T-cell (primary cell): Measurements from ENCODE around the gene SLC25A11. TPM values are rescaled to one million over a fixed set of nuclear protein-coding genes. Genes with fewer than 3 reads are reported as not detected.

Experiments
- ATAC-seq, 4 experiments: fragments of 200-7000 bp in 3 of 4; fragments of 150-1000 bp in 1 of 4; cut with Tn5 transposase; replicated peaks in 1 of 4; 1 replicate in 3 of 4; 2 replicates in 1 of 4; pipeline ENCODE4 v1.10.0; 2021; ENCODE audit warnings: moderate library complexity in 3 of 4, mild to moderate bottlenecking in 2 of 4, moderate number of reproducible peaks in 1 of 4
- CTCF ChIA-PET, 2 donors: fragments of 300-600 bp; sonication (Branson Sonifier 250); formaldehyde crosslinking; loops; one replicate each; lab custom pipeline; 2022; ENCODE audit warnings: antibody characterized with exemption in 2 of 2; lab: Charles Lee
- POLR2A ChIA-PET, 2 donors: fragments of 300-600 bp; sonication (Branson Sonifier 250); formaldehyde crosslinking; loops; one replicate each; lab custom pipeline; 2022; ENCODE audit warnings: antibody characterized with exemption in 2 of 2; lab: Charles Lee
- DNase-seq, 35 experiments: peaks; one replicate each; pipeline versions ENCODE4 v3.0.0 to v3.0.0-alpha.2; 2013 to 2023
- H3K27ac ChIP-seq: one replicate; pipeline ENCODE4 v1.5.1; 2013; ENCODE audit warnings: low read length
- H3K27me3 ChIP-seq, 2 experiments: replicated peaks in 1 of 2; 1 replicate in 1 of 2; 2 replicates in 1 of 2; pipeline versions ENCODE4 v1.6.1 to v1.7.0; 2013; ENCODE audit warnings: low read length in 1 of 2, mixed read lengths in 1 of 2; ENCODE audit not compliant: control insufficient read depth in 2 of 2, insufficient read depth in 2 of 2; ENCODE audit errors: extremely low read depth in 1 of 2
- H3K36me3 ChIP-seq, 2 donors: 1 replicate in 1 of 2; 2 replicates in 1 of 2; pipeline versions ENCODE4 v1.6.1 to v1.7.0; 2013; ENCODE audit warnings: low read length in 1 of 2; ENCODE audit not compliant: control insufficient read depth in 2 of 2, insufficient read depth in 1 of 2; ENCODE audit errors: extremely low read depth in 1 of 2
- H3K4me1 ChIP-seq, 2 experiments: 1 replicate in 1 of 2; 2 replicates in 1 of 2; pipeline versions ENCODE4 v1.6.1 to v1.7.0; 2013; ENCODE audit warnings: low read length in 2 of 2, mixed read lengths in 1 of 2; ENCODE audit not compliant: insufficient read depth in 2 of 2, control insufficient read depth in 1 of 2; ENCODE audit errors: extremely low read depth in 1 of 2
- H3K4me3 ChIP-seq, 2 donors: 1 replicate in 1 of 2; 2 replicates in 1 of 2; pipeline versions ENCODE4 v1.5.1 to v1.7.0; 2013; ENCODE audit warnings: mild to moderate bottlenecking in 2 of 2, low read length in 1 of 2, moderate library complexity in 1 of 2; ENCODE audit not compliant: control insufficient read depth in 1 of 2; ENCODE audit errors: extremely low read depth in 1 of 2
- H3K9me3 ChIP-seq: 2 replicates; pipeline ENCODE4 v1.7.0; 2013
- H3K27ac Mint-ChIP-seq, 2 donors: one replicate each; pipeline ENCODE4 v1.8.0; 2020 to 2021; ENCODE audit warnings: mild to moderate bottlenecking in 2 of 2, mixed read lengths in 2 of 2
- H3K27me3 Mint-ChIP-seq, 2 donors: one replicate each; pipeline ENCODE4 v1.8.0; 2021 to 2022; ENCODE audit warnings: mixed read lengths in 2 of 2
- H3K36me3 Mint-ChIP-seq: one replicate; pipeline ENCODE4 v1.8.0; 2021; ENCODE audit warnings: mixed read lengths
- H3K4me1 Mint-ChIP-seq, 3 donors: one replicate each; pipeline ENCODE4 v1.8.0; 2020 to 2022; ENCODE audit warnings: mixed read lengths in 3 of 3, mild to moderate bottlenecking in 1 of 3
- H3K4me3 Mint-ChIP-seq, 3 donors: one replicate each; pipeline ENCODE4 v1.8.0; 2020 to 2022; ENCODE audit warnings: mild to moderate bottlenecking in 3 of 3, mixed read lengths in 3 of 3, moderate library complexity in 3 of 3
- H3K9me3 Mint-ChIP-seq, 3 donors: one replicate each; pipeline ENCODE4 v1.8.0; 2020 to 2022; ENCODE audit warnings: mixed read lengths in 3 of 3
- WGBS: methylation state at CpG from one replicate; pipeline ENCODE4 v1.1.5; 2013; ENCODE audit warnings: missing lambda C conversion rate; ENCODE audit not compliant: insufficient coverage; 5-methylcytosine and 5-hydroxymethylcytosine counted together
- total RNA-seq, 35 experiments: library from RNA in 6 of 35; stranded (reverse) in 6 of 35; fragments of 120-200 nt in 1 of 35; gene quantifications; one replicate each; pipeline versions ENCODE4 v1.2.1 to v1.2.4 and lab custom pipeline; 2013 to 2026

SLC25A11 gene
- total RNA-seq, 5 donors from 2014 or later (not counting 1 experiment from before 2014, with no cell fraction given), result 30.9 to 51.6 (median 47.0) TPM

GRCh38 chr17:4893721-4894560 is 45.9 kb downstream of the SLC25A11 start:
- DNase-seq (no peak), ATAC-seq (no peak)
- H3K9me3 Mint-ChIP-seq, result no peaks in the 10 kb centered on the region
- ChIA-PET POLR2A (no interaction called here), CTCF (no interaction called here)
- H3K27me3 Mint-ChIP-seq, result no peaks in the 10 kb centered on the region
- peaks cover 5 to 9% (median 8%) of the 10 kb centered on the region in 3 donors for H3K4me1 Mint-ChIP-seq
- no peak overlapping the region for H3K27ac Mint-ChIP-seq
- Histone ChIP-seq H3K4me1 (peaks cover 0 to 10% of the 10 kb centered on the region in 2 experiments), H3K9me3 (no peaks in the 10 kb centered on the region), H3K36me3 (peaks cover 19 to 78% of the 10 kb centered on the region in 2 donors), H3K27me3 (peaks cover 0 to 5% of the 10 kb centered on the region in 2 experiments), H3K27ac (no peak overlapping the region), H3K4me3 (no peak overlapping the region)
- 96% methylated on average over 28 of the region's 31 CpGs for WGBS
- no peak overlapping the region for H3K4me3 Mint-ChIP-seq
- peaks cover 31% of the 10 kb centered on the region for H3K36me3 Mint-ChIP-seq

DNA sequence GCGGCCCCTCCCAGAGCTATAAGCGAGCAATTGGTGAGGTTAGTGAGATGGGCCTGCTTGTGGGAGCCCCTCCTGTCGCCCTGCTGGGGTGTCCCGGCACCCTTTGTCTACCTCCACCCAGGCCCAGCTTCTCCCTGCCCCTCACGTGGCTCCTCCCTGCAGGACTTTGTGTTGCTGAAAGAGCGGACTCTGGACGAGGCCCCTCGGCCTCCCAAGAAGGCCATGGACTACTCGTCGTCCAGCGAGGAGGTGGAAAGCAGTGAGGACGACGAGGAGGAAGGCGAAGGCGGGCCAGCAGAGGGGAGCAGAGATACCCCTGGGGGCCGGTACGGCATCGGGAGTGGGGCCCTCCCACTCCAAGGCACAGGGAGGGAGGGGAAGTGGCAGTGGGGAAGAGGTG is 46.6 kb downstream of the SLC25A11 start:
- Histone ChIP-seq H3K9me3 (no peaks in the 10 kb centered on the region), H3K36me3 (peaks cover 19 to 81% of the 10 kb centered on the region in 2 donors), H3K27ac (no peak overlapping the region), H3K4me1 (peaks cover 0 to 3% of the 10 kb centered on the region in 2 experiments), H3K27me3 (no peaks in the 10 kb centered on the region), H3K4me3 (no peak overlapping the region)
- ATAC-seq (no peak), DNase-seq (no peak)
- H3K27me3 Mint-ChIP-seq, result no peaks in the 10 kb centered on the region
- peaks cover 31% of the 10 kb centered on the region for H3K36me3 Mint-ChIP-seq
- H3K4me1 Mint-ChIP-seq, result peaks cover under 1 to 5% (median 2%) of the 10 kb centered on the region in 3 donors
- H3K9me3 Mint-ChIP-seq, result no peaks in the 10 kb centered on the region
- 94% methylated on average over 9 of the region's 18 CpGs for WGBS
- ChIA-PET POLR2A (interaction anchor here in 1 of 2 donors (0.6 kb wide), 1 partner anchor 8 kb away, joined by 3 read pairs; no protein-coding TSS in a partner anchor), CTCF (interaction anchor here in 1 of 2 donors (0.6 kb wide), 1 partner anchor 8 kb away, joined by 3 read pairs; no protein-coding TSS in a partner anchor)
- H3K27ac Mint-ChIP-seq, result no peak overlapping the region
- no peak overlapping the region for H3K4me3 Mint-ChIP-seq

DNA sequence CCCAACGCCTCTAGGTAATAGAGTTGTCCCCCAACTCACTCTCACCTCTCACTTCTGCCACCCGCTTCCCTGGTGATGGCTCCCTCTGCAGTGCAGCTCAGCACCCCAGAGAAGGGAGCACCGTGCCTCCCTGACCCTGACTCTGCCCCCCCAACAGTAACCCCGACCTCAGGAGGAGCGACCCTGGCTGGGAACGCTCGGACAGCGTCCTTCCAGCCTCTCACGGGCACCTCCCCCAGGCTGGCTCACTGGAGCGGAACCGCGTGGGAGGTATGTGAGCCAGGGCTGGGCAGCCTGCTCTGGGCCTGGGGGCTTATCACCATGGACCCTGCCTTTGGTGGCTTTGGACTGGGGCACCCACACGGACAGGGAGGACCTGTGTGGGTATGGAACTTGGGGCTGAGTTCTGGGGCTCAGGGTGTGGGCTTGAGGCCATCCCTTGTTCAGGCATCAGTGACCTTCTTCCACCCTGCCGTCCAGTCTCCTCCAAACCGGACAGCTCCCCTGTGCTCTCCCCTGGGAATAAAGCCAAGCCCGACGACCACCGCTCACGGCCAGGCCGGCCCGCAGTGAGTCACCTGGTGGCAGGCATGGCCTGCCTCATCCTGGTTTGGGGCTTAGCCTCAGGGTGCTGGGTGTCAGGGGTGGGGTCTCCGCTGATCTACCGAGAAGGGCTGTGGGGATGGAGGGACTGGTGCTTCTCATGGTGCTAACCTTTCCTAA is 47.2 kb downstream of the SLC25A11 start:
- no peaks in the 10 kb centered on the region for H3K4me1 ChIP-seq
- peaks cover 19 to 86% of the 10 kb centered on the region in 2 donors for H3K36me3 ChIP-seq
- ATAC-seq (no peak), DNase-seq (no peak)
- no peaks in the 10 kb centered on the region for H3K27me3 ChIP-seq
- Mint-ChIP-seq H3K36me3 (peaks cover 31% of the 10 kb centered on the region), H3K27me3 (no peaks in the 10 kb centered on the region), H3K9me3 (no peaks in the 10 kb centered on the region), H3K27ac (no peak overlapping the region), H3K4me1 (peaks cover 0 to 2% (median 0%) of the 10 kb centered on the region in 3 donors), H3K4me3 (no peak overlapping the region)
- H3K9me3 ChIP-seq, result no peaks in the 10 kb centered on the region
- no peak overlapping the region for H3K4me3 ChIP-seq
- CTCF ChIA-PET, result interaction anchor here in 1 of 2 donors (0.6 kb wide), 1 partner anchor 7 kb away, joined by 3 read pairs; no protein-coding TSS in a partner anchor
- POLR2A ChIA-PET, result interaction anchor here in 1 of 2 donors (0.6 kb wide), 1 partner anchor 9 kb away, joined by 3 read pairs; no protein-coding TSS in a partner anchor
- 94% methylated on average over 14 of the region's 23 CpGs for WGBS
- no peak overlapping the region for H3K27ac ChIP-seq

- no peaks in the 10 kb centered on the region for H3K27me3 Mint-ChIP-seq
- no peak overlapping the region for H3K4me3 ChIP-seq
- no peaks in the 10 kb centered on the region for H3K9me3 Mint-ChIP-seq
- CTCF ChIA-PET, result interaction anchor here in 1 of 2 donors (1.1 to 1.2 kb wide), 2 partner anchors 7 to 181 kb away, joined by 3 to 5 read pairs; partner anchors contain the start of genes ARRB2 and C17orf107
- no peaks in the 10 kb centered on the region for H3K9me3 ChIP-seq
- H3K27ac ChIP-seq, result no peak overlapping the region
- DNase-seq, result no peak
- POLR2A ChIA-PET, result interaction anchor here in 1 of 2 donors (0.7 kb wide), 1 partner anchor 159 kb away, joined by 3 read pairs; no protein-coding TSS in a partner anchor
- H3K27me3 ChIP-seq, result no peaks in the 10 kb centered on the region
- H3K36me3 ChIP-seq, result peaks cover 25 to 89% of the 10 kb centered on the region in 2 donors
- no peak overlapping the region for H3K27ac Mint-ChIP-seq
- 94% methylated on average over 31 of the region's 42 CpGs for WGBS
- peaks cover 32% of the 10 kb centered on the region for H3K36me3 Mint-ChIP-seq
- H3K4me3 Mint-ChIP-seq, result no peak overlapping the region
- H3K4me1 ChIP-seq, result no peaks in the 10 kb centered on the region
- peaks cover 0 to 2% (median 0%) of the 10 kb centered on the region in 3 donors for H3K4me1 Mint-ChIP-seq
- no peak for ATAC-seq
Measured at GRCh38 chr17:4891411-4892410, 48.1 kb downstream of the SLC25A11 start.

- Mint-ChIP-seq H3K4me1 (peaks cover 0 to 2% (median 0%) of the 10 kb centered on the region in 3 donors), H3K36me3 (peaks cover 38% of the 10 kb centered on the region), H3K9me3 (no peaks in the 10 kb centered on the region), H3K27ac (no peak overlapping the region), H3K4me3 (no peak overlapping the region), H3K27me3 (no peaks in the 10 kb centered on the region)
- no peaks in the 10 kb centered on the region for H3K27me3 ChIP-seq
- peaks cover 32 to 75% of the 10 kb centered on the region in 2 donors for H3K36me3 ChIP-seq
- WGBS, result 93% methylated on average over 10 of the region's 18 CpGs
- no peak for ATAC-seq
- POLR2A ChIA-PET, result no interaction called here
- no peak overlapping the region for H3K27ac ChIP-seq
- no peaks in the 10 kb centered on the region for H3K4me1 ChIP-seq
- CTCF ChIA-PET, result interaction anchor here in 1 of 2 donors (0.5 to 1.8 kb wide), 4 partner anchors 12 to 186 kb away, joined by 3 to 7 read pairs (median 4); partner anchors contain the start of genes ARRB2 and C17orf107
- no peaks in the 10 kb centered on the region for H3K9me3 ChIP-seq
- no peak for DNase-seq
- H3K4me3 ChIP-seq, result no peak overlapping the region
Measured at GRCh38 chr17:4887581-4887980, 52.3 kb downstream of the SLC25A11 start.
